NCI-H187 (cell line): Measurements from ENCODE around the gene KLF2.
"Not testable (repeated sequence)": the region's sequence is repeated elsewhere in the genome, so short reads cannot be mapped to it uniquely, and the experiment has no call there.

ENCODE experiments used
- DNase-seq, 2 experiments: peaks; one replicate each; lab custom pipeline; 2025; lab: John Stamatoyannopoulos, UW

KLF2 gene

GRCh38 chr19:16324384-16325160, at the start of gene KLF2:
TSS of gene KLF2 (plus strand) at chr19:16324826. CDS start at chr19:16324924, 98 bp downstream.
- no peak for DNase-seq

- DNase-seq, result no peak
Measured at GRCh38 chr19:16280306-16280705, 44.3 kb upstream of the KLF2 start.

DNA sequence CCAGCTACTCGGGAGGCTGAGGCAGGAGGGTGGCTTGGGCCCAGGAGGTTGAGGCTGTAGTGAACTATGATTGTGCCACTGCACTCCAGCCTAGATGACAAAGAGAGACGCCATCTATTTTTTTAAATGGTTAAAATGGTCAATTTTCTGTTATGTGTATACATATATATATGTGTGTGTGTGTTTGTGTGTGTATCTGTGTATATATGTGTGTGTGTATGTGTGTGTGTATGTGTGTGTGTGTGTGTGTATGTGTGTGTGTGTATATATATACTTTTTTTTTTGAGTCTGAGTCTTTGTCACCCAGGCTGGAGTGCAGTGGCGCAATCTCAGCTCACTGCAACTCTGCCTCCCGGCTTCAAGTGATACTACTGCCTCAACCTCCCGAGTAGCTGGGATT, 42.9 kb upstream of the KLF2 start:
- DNase-seq, result no peak

DNA sequence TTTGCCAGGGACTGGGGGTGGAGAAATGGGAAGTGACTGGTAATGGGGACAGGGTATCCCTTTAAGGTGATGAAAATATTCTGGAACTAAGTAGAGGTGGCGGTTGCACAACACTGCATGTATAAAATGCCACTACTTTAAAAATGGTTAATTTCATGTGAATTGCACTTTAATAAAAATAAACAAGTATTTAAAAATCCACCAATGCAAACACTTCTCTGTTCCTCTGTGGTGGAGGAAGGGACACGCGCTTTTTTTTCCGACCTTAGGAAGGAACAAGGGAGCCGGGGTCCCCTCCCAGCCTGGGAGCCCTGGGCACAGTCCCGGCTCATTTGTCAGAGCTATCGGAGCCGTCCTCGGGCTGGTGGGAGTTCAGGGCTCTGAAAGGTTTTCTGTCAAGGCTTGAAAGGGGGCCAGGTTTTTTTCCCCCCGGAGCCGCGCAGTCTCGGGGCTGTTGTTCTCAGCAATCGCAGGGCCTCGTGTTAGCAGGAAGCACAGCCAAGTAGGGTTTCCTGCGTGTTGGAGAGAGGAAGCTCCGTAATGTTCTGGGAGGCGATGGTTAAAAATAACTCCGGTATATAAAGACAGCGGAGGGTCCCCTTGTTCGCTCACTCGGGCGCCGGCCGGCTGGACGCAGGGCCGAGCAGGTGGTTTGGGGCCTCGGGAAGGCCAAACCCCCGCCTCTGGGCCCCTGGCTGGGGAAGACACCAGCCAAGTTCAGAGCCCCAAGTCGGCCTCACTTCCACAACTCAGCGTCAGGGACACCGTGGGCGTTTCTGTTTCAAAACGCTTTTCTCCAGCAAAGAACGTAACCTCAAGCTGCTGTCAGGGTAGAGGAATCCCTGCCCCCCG, 41.2 kb upstream of the KLF2 start:
- DNase-seq, result no peak

DNA sequence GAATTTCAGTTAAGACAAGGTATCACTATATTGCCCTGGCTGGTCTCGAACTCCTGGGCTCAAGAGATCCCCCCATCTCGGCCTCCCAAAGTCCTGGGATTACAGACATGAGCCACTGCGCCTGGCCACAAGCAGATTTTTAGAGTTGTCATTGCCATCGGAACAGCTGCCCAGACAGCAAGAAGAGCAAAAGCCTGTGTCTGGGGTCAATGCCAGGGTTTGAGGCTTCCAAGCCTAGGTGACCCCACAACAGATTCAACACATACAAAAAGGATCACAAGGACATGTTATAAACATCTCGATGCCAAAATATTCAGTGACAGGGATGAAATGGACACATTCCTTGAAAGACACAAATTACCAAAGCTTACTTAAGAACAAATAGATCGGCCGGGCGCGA, 40.1 kb upstream of the KLF2 start:
- no peak for DNase-seq

DNA sequence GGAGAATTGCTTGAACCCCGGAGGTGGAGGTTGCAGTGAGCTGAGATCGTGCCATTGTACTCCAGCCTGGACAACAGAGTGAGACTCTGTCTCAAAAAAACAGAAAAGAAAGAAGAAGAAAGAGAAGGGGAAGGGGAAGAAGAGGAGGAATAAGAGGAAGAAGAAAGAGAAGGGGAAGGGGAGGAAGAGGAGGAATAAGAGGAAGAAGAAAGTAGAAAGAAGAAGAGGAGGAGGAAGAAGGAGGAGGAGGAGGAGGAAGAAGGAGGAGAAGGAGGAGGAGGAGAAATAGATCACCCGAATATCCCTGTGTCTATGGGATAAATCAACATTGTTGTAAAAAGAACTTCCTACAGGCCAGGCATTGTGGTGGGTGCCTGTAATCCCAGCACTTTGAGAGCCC, 39.5 kb upstream of the KLF2 start:
- not testable (repeated sequence) for DNase-seq

DNA sequence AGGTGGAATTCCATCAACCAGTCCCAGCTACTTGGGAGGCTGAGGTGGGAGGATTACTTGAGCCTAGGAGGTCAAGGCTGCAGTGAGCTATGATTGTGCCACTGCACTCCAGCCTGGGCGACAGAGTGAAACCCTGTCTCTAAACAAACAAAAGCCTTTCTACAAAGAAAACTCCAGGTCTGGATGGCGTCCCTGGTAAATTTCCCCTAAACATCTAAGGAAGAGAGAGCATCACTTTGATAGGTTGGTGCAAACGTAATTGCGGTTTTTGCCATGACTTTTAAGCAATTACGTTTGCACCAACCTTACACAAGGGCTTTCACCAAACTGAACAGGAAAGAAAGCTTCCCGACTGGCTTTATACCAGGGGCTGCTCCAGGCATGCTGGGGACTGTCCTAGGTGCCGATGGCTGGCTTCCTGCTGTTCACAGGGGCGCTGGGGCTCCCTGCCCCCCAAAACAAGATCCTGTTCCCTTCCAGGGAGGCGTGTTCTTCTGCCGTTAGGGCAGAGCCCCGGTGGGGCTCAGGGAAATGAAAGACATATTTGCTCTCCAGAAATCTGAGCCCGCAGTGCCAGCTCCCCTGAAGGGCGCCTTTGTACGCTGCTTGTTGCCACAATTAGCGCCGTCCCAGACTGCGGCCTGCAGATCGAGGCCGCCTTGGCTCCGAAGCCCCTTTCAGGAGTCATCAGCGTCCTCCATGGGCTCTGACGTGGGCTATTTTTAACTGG, 38.7 kb upstream of the KLF2 start:
- DNase-seq, result peak in 1 of 2 experiments; percentile 5

- no peak for DNase-seq
Measured at GRCh38 chr19:16288544-16288943, 36.1 kb upstream of the KLF2 start.

- DNase-seq, result no peak
Measured at GRCh38 chr19:16289594-16289993, 35.0 kb upstream of the KLF2 start.

GRCh38 chr19:16290692-16291091, 33.9 kb upstream of the KLF2 start:
- DNase-seq, result no peak

- no peak for DNase-seq
Measured at GRCh38 chr19:16293118-16294091, 31.2 kb upstream of the KLF2 start.

DNA sequence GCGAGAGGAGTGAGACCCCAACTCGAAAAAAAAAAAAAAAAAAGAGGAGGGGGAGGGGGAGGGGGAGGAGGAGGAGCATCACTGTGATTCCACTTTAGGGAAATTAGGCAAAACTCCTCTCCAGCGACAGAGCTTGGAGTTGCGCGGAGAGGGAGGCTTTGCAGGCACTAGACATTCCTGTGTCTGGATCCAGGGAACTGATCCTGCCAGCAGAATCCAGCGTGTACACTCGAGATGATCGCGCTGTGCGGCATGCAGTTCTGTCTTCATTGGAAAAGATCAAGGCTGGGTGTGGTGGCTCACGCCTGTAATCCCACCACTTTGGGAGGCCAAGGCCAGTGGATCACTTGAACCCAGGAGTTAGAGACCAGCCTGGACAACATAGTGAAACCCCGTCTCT, 29.6 kb upstream of the KLF2 start:
- DNase-seq, result no peak

DNA sequence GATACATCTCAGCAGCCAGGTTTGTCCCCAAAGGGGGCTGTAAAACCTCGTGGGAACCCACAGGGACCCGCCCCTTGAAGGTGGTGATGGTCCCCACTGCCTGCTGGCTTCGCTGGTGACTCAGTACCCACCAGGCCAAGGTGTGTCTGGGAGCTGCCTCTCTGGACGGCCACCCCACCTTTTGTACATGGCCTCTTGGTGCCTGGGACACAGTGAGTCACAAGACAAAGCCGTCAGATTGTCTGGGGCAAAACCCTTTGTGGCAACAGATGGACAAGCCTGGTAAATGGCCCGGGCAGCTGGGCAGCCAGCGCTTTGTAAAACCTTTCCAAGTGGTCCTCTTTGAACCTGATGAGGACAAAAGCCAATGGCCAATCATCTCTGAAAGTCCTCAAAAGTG, 27.9 kb upstream of the KLF2 start:
- no peak for DNase-seq

DNA sequence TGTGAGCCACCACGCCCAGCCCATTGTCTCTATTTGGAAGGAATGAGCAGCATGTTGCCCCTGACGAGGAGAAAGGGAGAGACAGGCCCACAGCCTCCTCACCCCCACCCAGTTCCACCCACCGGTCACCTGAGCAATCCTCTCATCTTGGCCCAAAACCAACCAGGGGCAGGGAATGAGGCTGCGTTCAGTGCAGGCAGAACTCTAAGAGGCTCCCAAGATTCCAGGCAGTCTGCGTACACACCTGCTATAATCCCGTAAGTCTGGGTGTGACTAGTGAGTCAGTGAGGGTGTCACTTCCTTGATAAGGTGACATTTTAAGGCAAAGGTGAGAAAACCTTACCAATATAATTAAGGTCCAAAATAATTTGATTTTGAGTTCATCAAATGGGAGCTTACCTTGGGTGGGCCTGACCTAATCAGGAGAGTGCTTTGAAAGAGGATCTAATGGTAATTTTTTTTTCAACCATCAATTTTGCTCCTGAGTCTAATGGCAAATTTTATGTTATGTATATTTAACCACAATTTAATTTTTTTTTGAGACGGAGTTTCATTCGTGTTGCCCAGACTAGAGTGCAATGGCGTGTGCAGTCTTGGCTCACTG, 26.9 kb upstream of the KLF2 start:
- DNase-seq, result no peak

DNA sequence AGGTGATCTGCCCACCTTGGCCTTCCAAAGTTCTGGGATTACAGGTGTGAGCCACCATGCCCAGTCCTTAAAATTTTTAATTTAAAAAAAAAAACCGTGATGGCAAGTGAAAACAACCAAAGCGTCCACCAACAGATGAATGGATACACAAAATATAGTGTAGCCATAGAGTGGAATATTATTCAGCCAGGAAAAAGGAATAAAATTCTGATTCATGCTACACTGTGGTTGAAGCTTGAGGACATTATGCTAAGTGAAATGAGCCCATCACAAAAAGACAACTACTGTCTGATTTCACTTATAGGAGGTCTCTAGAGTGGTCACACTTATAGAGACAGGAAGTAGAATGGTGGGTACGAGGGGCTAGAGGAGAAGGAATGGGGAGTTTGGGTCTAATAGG, 26.3 kb upstream of the KLF2 start:
- no peak for DNase-seq

DNA sequence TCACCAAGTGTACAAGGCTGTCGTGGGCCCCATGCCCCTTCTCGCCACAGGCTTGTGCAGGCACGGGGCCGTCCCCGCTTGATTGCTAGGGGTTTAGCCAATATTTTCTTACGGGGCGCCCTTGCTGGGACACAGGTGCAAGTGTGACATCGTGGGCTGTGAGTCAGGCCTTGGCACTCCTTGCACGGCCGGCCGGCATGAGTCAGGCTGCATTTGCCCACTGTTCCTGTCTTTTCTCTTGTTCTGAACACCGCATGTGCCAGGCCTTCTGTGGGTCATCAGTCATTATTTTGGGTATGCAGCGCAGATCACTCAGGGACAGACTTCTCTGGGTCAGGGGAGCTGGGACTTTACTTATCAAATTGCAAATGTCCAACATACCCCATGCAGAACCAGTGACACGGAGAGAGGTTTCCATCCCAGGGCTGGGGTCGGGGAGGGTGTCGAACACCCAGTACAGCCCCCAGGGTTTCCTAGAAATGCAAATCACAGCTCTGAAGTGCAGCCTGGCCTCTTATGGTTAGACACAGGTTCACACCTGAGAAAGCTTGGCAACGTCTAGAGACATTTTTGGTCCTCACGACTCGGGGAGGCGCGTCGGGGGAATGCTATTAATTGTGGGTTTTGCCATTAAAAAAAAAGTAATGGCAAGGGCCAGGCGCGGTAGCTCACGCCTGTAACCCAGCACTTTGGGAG, 22.5 kb upstream of the KLF2 start:
- no peak for DNase-seq

DNA sequence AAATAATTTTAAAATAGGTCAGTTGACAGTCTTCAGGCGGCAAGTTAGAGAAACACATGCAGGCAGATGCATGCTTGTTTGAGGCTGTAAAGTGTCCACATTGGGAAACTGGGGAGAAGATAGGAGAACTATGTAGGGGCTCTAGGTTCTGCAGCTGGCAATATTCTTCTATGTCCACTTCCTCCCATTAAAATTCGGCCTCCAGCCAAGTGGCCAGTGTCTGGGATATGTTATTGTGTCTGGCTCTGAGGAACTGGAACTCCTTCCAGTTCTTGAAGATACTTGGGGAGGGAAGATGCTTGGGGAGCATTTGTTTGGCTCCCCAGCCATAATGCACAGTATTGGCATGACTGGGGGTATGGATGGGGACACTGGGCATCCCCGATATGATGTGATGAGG, 20.9 kb upstream of the KLF2 start:
- DNase-seq, result no peak

GRCh38 chr19:16304511-16304910, 20.1 kb upstream of the KLF2 start:
- not testable (repeated sequence) for DNase-seq

DNA sequence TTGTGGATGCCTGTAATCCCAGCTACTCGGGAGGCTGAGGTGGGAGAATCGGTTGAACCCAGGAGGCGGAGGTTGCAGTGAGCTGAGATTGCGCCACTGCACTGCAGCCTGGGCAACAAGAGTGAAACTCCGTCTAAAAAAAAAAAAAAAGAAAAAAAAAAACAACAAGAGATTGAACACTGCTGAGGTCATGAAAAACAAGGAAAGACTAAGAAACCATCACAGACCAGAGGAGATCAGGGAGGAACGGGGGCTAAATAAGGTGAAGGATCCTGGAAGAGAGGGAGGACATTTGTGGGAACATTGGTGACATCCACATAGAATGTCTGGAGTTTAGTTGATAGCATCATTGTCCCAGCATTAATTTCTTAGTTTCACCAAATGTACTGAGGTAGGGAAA, 19.6 kb upstream of the KLF2 start:
- not testable (repeated sequence) for DNase-seq

DNA sequence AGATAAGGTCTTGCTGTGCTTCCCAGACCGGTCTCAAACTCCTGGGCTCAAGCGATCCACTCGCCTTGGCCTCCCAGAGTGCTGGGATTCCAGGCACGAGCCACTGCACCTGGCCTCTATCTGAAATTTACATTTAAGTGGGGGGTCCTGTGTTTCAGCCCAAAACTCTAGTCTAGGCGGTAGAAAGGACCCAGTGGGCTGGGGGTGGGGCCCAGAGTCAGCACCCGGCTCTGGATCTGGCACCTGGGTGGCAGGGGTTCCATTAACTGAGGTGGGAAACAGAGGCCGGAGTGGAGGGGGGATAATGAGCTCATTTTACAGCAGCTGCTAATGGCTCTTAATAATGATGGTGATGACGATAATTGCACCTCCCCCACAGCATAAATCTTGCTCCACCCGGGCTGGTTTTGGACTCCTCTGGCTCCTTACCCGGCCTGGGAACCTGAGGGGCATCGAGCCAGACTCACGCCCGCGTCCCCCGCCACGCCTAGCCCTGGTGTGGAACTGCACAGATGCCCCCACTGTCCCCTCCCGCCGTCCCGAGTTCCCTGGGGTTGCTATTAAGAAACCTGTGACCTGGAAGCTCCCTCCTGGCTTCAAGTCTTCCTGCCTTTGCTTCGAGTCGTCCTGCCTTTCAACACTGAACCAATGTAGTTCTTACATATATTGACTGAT, 17.8 kb upstream of the KLF2 start:
- DNase-seq, result no peak
